Iris pigment epithelial cell (primary cell): ENCODE results near the gene GGCT.
"Not testable (repeated sequence)": the region's sequence is repeated elsewhere in the genome, so short reads cannot be mapped to it uniquely, and the experiment has no call there.

Source experiments
- DNase-seq: peaks from one replicate; pipeline ENCODE4 v3.0.0-alpha.2; 2011; ENCODE audit warnings: low read depth

The GGCT gene

DNA sequence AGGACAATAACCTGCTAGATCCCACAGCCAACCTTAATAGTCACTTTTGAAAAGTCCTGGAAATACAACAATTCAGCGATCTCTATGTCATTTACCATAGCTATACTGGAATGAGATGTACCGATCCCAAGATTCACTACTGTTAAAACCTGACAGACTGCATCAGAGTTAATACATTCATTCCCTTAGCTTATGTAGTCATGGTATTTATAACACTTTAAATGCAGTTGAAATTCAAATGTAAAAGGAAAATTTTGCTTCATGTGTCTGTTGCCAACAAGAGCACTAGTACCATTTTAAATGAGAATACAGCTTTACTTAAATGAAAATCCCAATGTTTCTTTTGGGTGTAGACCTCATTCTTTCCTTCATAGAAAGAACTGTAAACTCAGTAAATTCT lies 11.1 kb upstream of the GGCT start:
- no peak for DNase-seq

DNA sequence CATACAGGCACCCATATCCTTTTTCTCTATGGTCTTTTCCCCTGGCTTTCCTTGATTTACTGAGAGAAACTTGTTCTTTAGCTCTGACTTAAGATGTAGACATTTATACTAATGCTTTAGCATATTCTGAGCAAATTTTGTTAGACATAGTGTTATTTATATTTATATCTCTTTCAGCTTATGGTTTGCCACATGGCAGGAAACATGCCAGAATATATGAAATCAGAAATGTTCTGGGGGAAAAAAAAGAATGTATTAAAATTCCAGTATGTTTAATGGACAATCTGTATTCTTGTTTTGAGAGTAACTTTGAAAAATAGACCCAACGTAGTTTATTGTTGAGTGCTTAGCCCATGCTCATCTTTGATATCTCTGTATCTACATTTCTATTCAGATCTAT lies 10.1 kb upstream of the GGCT start:
- no peak for DNase-seq

DNA sequence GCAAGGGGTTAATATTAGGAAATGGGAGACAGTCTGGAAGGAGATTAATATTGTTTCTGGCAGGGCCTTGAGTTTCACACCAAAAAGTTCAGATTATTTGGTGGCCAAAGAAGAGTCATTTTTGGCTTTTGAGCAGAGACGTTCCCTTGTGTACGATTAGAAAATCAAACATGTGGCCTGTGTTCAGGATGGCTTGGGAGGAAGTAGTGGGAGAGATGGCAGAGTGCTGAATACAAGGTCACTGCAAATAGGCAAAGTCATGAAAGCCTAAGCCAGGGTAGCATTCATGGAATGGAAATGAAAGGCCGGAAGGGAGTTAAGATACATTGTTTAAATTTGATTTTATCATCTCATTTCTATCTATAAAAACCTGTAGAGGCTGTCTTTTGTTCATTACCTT lies 9.5 kb upstream of the GGCT start:
- no peak for DNase-seq

DNA sequence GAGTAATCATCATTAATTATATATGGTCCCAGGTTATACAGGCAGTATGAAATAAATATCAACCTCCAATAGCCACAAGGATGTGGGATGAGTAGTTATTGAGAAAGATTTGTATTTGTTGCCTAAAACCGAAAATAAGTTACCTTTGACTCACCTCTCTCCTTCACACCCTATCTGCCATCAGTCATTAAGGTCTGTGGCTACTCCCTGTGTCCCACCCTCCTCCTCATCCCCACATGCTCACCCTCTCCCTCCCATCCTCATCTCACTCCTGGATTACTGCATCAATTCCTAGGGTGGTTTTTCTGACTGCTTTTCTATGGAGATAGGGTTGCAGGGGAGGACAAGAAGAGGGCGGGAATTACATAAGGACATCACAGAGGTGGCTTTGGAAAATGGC lies 9.1 kb upstream of the GGCT start:
- no peak for DNase-seq

DNA sequence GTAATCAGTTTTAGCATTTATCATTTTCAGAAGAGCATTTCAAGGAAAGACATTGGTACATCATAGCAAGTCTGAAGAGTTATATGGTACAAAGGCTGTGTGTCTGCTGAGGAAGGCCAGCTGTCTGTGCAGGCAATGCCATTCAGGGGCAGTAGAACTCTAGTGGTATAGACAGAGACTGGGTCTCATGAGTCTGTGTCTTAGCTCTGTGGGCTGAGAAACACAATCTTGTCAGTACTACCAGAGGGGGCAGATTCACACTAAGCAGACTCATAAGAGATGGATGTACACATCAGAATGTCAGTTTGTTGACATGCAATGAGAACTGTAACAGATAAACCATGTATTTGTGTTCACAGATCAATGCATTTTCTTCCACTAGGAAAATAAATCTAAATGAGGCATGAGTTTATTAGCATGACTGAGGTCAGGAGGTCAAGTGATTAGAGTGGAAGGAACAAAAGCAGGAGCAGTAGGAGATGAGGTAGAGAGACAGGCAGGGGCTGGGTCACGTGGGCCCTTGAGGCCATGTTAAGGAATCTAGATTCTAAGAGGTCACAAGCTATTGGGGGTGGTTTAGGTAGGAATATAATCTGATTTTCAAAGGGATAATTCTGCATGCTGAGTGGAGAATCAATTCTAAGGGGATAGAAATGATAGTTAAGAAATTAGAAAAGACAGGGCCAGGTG lies 7.5 kb upstream of the GGCT start:
- DNase-seq: no peak

DNA sequence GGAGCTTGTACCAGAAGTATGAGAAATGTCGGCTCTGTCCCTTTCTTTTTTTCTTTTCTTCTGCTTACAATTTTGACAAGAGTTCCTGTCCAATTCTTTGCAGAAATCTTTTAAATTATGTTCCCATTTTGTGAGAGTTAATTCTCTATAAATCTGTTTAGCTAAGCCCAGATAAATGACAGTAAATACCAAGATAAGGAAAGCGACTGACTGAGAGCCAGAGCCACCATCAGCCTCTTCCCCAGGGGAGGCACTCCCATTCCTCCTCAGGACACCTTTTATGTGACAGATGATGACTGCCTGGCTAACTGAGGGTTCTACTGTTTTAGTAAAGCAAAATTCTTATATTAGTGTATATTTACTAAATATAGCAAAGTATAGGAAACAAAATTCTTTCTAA lies 6.9 kb upstream of the GGCT start:
- DNase-seq: no peak

DNA sequence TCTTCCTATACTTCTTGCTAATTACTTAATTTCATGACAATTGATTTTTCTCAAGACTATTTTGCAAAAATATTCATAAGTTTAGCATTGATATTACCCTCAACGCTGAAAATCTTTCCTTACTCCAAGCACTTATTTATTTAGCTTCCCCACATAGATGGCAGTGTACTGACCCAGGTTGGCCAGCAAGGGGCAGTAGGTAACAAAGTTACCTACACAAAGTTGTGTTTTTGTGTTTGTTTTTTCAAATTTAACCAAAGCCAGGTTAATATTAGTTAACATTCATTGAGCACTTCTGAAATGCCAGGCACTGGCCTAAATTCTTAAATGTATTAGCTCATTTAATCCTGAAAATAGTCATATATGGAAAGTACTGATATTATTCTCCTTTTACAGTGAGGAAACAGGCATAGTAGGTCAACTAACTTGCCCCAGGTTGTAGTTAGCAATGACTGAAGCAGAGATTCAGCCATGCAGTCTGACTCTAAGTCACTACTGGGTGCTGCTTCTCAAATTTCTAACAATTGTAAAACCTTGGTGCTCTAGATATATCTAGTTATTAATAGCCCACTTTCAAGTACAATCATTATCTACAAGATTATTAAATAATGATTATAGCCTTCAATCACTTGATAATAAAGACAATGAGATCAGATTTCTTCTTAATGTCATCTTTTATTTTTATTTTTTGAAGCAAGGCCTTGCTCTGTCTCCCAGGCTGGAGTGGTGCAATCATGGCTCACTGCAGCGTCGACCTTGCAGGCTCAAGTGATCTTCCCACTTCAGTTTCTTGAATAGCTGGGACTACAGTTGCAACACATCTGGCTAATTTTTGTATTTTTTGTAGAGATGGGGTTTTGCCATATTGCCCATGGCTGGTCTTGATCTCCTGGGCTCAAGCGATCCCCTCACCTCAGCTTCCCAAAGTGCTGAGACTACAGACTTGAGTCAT lies 5.8 kb upstream of the GGCT start:
- DNase-seq: peak; percentile 55

DNA sequence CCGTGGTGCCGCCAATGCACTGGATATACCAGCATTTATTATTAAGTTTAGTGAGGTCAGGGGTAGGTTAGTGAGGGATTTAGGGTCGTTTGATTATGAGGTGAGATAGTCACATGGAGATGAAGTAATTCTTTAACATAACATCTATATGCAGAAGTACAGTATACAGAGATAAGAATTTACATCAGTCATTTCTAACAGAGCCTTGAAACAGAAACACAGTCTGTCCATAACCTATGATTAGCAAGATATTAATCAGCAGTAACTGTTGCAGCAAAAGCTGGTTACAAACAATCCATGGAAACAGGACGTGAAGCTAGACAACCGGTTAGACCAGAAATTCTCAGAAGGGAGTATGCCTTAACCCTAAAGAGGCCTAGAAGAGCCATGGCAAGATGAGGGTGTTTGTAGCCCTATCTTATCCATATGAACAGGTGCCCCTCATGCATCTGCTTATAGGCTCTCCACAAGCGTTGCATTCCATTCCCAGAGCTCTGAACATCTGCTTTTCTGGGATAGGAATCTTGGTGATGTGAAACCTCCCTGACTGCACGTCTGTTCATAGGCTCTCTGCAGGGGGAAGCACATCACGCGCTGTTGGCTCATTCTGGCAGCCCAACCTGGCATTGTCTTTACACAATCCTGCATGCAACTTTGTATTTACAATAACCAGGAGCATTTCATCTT lies 4.7 kb upstream of the GGCT start:
- DNase-seq: not testable (repeated sequence)

DNA sequence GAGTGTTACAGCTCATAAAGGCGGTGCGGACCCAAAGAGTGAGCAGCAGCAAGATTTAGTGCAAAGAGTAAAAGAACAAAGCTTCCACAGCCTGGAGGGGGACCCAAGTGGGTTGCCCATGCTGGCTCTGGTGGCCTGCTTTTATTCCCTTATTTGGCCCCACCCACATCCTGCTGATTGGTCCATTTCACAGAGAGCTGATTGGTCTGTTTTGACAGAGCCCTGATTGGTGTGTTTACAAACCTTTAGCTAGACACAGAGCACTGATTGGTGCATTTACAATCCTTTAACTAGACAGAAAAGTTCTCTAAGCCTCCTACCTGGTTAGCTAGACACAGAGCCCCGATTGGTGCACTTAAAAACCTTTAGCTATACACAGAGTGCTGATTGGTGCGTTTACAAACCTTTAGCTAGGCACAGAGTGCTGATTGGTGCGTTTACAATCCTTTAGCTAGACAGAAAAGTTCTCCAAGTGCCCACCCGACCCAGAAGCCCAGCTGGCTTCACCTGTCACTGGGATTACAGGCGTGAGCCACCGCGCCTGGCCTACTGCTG lies 2.8 kb upstream of the GGCT start:
- DNase-seq: not testable (repeated sequence)

DNA sequence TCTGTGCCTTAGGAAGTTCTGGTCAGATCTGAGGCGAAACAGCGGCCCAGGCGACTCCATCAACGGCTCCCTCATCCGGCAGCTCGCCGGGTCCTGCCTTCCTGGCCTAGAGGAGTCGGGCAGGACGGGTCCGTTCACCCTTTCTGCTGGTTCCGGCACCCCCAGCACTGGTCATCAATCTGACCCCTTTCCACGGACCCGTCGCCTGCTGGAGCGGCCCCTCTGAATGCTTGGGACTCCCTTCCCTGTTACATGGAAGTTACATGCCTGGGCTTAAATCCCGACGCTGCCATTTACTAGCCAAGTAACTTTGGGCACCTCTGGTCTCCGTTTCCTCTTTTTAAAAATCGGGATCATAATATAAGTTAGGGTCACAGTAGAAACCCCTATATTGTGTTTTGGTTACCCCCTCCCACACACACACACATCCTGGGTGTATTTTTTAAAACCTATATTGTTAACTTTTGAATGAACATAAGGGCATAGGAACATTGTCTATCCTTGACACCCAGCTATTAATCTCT lies 607 bp upstream of the GGCT start:
- DNase-seq: no peak

DNA sequence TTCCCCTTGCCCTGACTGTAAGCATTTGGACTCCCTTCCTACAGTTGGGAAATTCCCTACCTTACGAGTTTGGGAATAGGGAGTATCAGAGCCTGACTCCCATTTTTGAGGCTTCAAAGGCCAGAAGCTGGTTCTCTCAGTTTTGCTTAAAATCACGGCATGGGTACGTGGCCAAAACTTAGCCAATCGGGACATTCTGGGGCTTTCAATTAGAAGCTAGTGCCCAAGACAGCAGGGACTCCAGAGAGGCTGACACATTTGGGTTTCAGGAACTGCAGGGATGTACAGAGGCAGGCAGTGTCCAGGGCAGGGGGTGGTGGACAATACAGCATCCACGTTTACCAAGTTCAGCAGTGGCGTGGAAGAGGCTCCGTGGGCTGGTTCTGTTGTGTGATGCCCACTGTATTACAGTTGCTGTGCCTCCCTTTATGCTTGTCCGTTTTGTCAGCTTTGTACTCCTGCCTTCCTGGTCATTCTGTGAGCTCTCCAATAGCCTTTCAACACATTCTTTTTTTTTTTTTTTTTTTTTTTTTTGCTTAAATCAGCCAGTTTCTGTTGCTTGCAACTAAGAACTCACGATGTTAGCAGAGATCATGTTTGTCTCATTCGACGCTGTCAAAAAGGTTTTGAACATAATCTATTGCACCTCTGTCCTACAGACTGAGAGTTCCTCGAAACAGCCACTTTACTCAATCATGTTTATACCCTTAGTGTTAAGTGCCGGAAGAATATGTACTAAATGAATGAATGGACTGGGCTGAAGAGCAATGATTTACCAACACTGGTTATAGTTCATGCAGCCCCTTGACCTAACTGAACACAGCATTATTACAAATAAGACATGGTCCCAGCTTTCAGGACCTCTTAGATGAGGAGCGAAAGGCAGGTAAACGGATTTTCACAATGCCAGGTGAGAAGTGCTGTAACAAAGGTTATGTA lies 1.1 kb downstream of the GGCT start:
- peak; percentile 3 for DNase-seq

DNA sequence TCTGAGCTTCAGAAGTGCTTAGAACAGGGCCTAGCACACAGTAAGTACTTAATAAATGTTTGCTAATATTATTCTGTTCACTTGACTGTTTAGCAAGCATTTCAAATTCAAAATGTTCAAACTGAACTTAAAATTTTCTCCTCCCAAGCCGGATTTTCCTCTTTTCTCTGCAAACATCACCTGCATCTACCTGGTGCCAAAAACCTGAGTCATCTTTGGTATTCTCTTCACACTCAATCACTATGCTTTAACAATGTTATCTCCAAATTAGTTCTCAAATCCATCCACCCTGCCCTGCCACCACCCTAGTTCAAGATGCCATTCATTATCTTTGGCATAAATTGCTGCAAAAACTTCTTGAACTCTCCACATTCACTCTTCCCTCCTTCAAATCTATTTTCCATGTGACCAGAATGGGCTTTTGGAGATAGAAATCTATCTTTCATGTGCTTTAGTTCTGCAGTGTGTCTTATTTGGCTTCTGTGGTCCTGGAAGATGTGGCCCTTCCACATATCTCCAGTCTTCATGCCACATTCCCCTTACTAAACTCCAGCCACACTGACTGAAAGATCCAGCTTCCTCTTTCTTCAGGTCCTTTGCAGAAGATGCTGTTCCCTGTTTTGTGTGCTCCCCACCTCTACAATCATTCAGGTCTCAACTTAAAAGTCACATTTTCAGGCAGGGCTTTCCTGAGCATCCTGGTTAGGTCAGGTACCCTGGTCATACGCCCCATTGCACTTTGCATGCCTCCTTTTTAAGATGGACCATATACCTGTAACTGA lies 2.0 kb downstream of the GGCT start:
- DNase-seq: no peak

DNA sequence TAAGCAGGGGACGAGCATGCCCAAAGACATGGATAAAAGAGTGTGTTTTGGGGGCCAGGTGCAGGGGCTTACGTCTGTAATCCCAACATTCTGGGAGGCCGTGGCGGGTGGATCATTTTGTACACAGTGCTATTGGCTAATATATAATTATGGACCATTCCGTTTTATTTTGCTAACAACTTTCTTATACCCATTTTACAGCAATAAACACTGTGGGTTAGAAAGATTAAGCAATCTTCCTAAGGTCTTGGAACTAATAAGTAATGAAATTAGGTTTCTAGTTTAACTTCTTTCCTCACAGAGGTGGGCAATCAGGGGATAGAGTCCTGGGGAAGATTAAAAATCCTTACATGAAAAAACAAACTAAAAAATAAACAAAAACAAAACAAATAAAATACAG lies 3.4 kb downstream of the GGCT start:
- DNase-seq: no peak

DNA sequence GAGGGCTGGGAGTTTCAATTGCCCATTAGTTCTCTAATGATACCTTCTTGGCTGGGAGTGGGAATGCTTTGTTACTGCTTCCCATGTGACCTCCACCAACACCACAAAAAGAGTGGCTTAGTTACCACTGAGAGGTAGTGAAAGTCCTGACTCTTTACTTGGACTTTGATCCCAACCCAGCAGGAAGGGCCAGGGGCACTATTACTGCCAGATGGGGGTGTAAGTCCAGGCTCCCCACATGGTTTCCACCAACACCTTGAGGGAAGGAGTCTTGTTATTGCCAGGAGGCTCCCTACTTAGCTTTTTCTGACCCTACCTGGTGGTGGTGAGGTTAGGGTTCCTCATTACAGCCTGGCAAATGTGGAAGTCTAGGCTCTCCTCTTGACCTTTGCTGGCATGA lies 11.4 kb downstream of the GGCT start:
- no peak for DNase-seq

DNA sequence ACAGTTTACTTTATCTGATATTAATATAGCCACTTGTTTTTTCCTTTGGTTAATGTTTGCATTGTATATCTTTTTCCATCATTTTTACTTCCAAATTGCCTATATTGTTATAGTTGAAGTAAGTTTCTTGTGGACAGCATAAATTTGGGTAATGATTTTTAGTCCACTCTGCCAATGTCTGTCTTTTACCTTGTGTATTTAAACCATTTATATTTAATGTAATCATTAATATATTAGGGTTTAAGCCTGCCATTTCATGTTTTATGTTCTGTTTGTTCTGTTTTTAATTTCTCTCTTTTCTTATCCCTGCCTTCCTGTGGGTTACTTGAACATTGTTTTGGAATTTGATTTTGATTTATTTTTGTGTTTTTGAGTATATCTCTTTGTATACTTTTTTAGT lies 13.2 kb downstream of the GGCT start:
- DNase-seq: no peak

DNA sequence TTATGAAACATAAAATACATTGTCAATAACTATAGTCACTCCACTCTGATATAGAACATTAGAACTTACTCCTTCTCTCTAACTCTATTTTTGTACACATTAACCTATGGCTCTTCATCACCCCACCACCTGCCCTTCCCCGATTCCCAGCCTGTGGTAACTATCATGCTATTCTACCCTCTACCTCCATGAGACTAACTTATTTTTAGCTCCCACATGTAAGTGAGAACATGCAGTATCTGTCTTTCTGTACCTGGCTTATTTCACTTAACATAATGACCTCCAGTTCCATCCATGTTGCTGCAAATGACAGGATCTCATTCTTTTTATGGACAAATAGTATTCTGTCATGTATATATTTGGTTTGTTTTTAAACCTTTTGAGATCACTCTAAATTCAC lies 17.3 kb downstream of the GGCT start:
- DNase-seq: no peak

DNA sequence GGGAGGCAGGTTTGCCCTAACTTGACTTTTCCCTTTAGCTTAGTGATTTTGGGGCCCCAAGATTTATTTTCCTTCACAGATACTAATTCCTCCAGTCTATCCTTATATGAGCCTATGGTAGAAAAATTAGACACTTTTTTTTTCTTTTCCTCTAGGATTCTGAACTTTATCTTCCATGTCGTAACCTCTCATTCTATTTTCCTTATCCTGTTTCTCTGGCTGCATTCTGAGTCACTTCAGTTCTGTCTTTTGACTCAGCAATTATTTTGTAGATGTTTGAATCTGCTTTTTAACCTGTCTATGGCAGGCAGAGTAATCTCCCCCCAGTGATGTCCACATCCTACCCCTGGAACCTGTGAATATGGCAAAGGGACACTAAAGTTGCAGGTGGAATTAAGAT lies 19.0 kb downstream of the GGCT start:
- DNase-seq: no peak

DNA sequence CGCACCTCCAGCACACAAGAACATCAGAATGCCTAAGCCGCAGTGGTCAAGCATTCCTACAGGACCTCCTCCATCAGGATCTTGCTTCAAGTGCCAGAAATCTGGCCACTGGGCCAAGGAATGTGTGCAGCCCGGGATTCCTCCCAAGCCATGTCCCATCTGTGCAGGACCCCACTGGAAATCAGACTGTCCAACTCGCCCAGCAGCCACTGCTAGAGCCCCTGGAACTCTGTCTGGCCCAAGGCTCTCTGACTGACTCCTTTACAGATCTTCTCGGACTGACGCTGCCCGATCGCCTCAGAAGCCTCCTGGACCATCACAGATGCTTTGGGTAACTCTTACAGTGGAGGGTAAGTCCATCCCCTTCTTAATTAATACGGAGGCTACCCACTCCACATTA lies 23.2 kb downstream of the GGCT start:
- DNase-seq: not testable (repeated sequence)

DNA sequence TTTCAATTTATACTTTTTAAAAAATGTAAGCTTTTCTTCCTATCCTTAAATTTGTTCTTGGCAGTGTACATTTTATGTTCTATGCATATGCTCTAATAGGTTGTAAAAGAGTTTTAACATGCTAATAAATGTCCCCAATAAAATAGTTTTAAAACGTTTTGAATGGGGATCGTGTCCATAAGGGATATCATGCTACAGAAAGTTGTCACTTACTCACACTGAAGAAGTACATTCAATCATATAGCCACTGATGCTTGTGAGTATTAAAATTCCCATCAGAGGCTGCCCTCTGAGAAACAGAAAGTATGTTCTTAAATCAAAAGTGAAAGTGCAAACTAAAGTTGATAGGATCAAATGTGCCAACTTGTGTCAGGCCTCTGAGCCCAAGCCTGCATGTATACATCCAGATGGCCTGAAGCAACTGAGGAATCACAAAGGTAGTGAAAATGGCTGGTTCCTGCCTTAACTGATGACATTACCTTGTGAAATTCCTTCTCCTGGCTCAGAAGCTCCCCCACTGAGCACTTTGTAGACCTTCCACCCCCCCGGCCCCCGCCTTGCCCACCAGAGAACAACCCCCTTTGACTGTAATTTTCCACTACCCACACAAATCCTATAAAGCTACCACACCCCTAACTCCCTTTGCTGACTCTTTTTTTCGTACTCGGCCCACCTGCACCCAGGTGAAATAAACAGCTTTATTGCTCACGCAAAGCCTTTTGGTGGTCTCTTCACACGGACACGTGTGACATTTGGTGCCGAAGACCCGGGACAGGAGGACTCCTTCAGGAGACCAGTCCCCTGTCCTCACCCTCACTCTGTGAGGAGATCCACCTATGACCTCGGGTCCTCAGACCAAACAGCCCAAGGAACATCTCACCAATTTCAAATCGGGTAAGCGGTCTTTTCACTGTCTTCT lies 25.2 kb downstream of the GGCT start:
- DNase-seq: peak; percentile 73
